HCT116 (cell line): ENCODE results near the gene GPAM. TPM values are rescaled to one million over a fixed set of nuclear protein-coding genes. Genes with fewer than 3 reads are reported as not detected.

Experiments
- ATAC-seq: fragments of 200-7000 bp; cut with Tn5 transposase; 2 replicates; pipeline ENCODE4 v1.9.1; 2020; ENCODE audit warnings: mild to moderate bottlenecking, moderate library complexity
- BruUV-seq: library from RNA; stranded (reverse); fragments of 400-500 nt; replicated peaks from 2 replicates; lab custom pipeline; 2021; lab: Mats Ljungman, UMichigan
- CTCF ChIA-PET: fragments of 300-600 bp; sonication (Branson Sonifier 250); formaldehyde crosslinking; loops from one replicate; lab custom pipeline; 2021; ENCODE audit warnings: antibody characterized with exemption; lab: Charles Lee
- POLR2A ChIA-PET: fragments of 300-600, 350-600 bp; sonication (Branson Sonifier 250); formaldehyde crosslinking; loops from one replicate; lab custom pipeline; 2021; ENCODE audit warnings: antibody characterized with exemption; lab: Charles Lee
- RAD21 ChIA-PET, 2 experiments: fragments of 300-600 bp; sonication (Branson Sonifier 250); formaldehyde crosslinking; loops; one replicate each; lab custom pipeline; 2023; ENCODE audit warnings: low total read pairs in 2 of 2; ENCODE audit not compliant: uncharacterized antibody in 2 of 2, unreplicated experiment in 2 of 2, low non-redundant PET in 1 of 2; lab: Charles Lee
- DNase-seq: peaks from one replicate; pipeline ENCODE4 v3.0.0-alpha.2; 2010; ENCODE audit warnings: low read depth, low spot score
- H2AFZ ChIP-seq: fragments of 200-600 bp; shearing (Covaris generic), sonication (generic); 2 replicates; pipeline ENCODE4 v1.6.1; 2017; ENCODE audit warnings: low read depth, mixed run types, mixed read lengths, antibody characterized with exemption, low read length; ENCODE audit not compliant: poor library complexity, severe bottlenecking
- H3K27ac ChIP-seq: 2 replicates; pipeline ENCODE4 v1.5.1; 2012; ENCODE audit warnings: low read depth, low read length
- H3K27me3 ChIP-seq: fragments of 200-600 bp; sonication (generic); 2 replicates; pipeline ENCODE4 v1.6.1; 2016; ENCODE audit warnings: mixed run types, low read length, mixed read lengths; ENCODE audit not compliant: insufficient read depth
- H3K36me3 ChIP-seq, 2 experiments: fragments of 200-500 bp in 1 of 2; fragments of 200-600 bp in 1 of 2; sonication (Bioruptor generic) in 1 of 2; sonication (generic) in 1 of 2; 2 replicates each; pipeline versions ENCODE4 v1.5.1 to v1.6.1; 2014 to 2016; ENCODE audit warnings: low read length in 2 of 2, inconsistent platforms in 1 of 2, mixed read lengths in 1 of 2, mixed run types in 1 of 2; ENCODE audit not compliant: insufficient read depth in 2 of 2, control insufficient read depth in 1 of 2
- H3K4me1 ChIP-seq, 2 experiments: fragments of 200-600 bp in 1 of 2; sonication (generic) in 1 of 2; 2 replicates each; pipeline versions ENCODE4 v1.5.1 to v1.6.1; 2012 to 2017; ENCODE audit warnings: low read length in 2 of 2, inconsistent platforms in 1 of 2, mild to moderate bottlenecking in 1 of 2, mixed read lengths in 1 of 2, mixed run types in 1 of 2, moderate library complexity in 1 of 2; ENCODE audit not compliant: insufficient read depth in 2 of 2, control insufficient read depth in 1 of 2
- H3K4me2 ChIP-seq: fragments of 200-600 bp; sonication (generic); 2 replicates; pipeline ENCODE4 v1.6.1; 2017; ENCODE audit warnings: mixed run types, low read length, mixed read lengths
- H3K4me3 ChIP-seq, 2 experiments: fragments of 200-600 bp in 1 of 2; sonication (generic) in 1 of 2; replicated peaks in 1 of 2; 2 replicates each; pipeline ENCODE4 v1.5.1; 2011 to 2016; ENCODE audit warnings: low read length in 2 of 2, control low read depth in 1 of 2, low read depth in 1 of 2, mild to moderate bottlenecking in 1 of 2, mixed read lengths in 1 of 2, mixed run types in 1 of 2
- H3K79me2 ChIP-seq: fragments of 200-600 bp; sonication (generic); 2 replicates; pipeline ENCODE4 v1.6.1; 2017; ENCODE audit warnings: mild to moderate bottlenecking, mixed run types, low read length, moderate library complexity, mixed read lengths; ENCODE audit not compliant: insufficient read depth
- H3K9ac ChIP-seq: fragments of 200-600 bp; sonication (generic); 2 replicates; pipeline ENCODE4 v1.6.1; 2016; ENCODE audit warnings: low read length, mixed read lengths
- H3K9me2 ChIP-seq: fragments of 200-600 bp; sonication (generic), shearing (Covaris generic); 2 replicates; pipeline ENCODE4 v1.6.1; 2017; ENCODE audit warnings: mixed run types, mild to moderate bottlenecking, moderate library complexity; ENCODE audit not compliant: insufficient read depth
- H3K9me3 ChIP-seq, 2 experiments: fragments of 200-500 bp in 1 of 2; fragments of 200-600 bp in 1 of 2; sonication (Bioruptor generic) in 1 of 2; sonication (generic) in 1 of 2; 2 replicates each; pipeline ENCODE4 v1.6.1; 2014 to 2017; ENCODE audit warnings: low read length in 2 of 2, mixed read lengths in 2 of 2, inconsistent platforms in 1 of 2, low read depth in 1 of 2, mild to moderate bottlenecking in 1 of 2, mixed run types in 1 of 2, moderate library complexity in 1 of 2; ENCODE audit not compliant: control insufficient read depth in 1 of 2, insufficient read depth in 1 of 2
- H4K20me1 ChIP-seq: fragments of 200-600 bp; sonication (generic), shearing (Covaris generic); 2 replicates; pipeline ENCODE4 v1.6.1; 2017; ENCODE audit warnings: mixed run types, mild to moderate bottlenecking, moderate library complexity; ENCODE audit not compliant: insufficient read depth
- ATF3 ChIP-seq: IDR thresholded peaks from 2 replicates; pipeline ENCODE4 v1.6.1; 2012
- CEBPB ChIP-seq: IDR thresholded peaks from 2 replicates; pipeline ENCODE4 v1.6.1; 2012; ENCODE audit warnings: low read depth
- CTCF ChIP-seq, 3 experiments: fragments of 200-600 bp in 1 of 3; sonication (generic) in 1 of 3; IDR thresholded peaks in 2 of 3; conservative IDR thresholded peaks in 1 of 3; 2 replicates each; pipeline ENCODE4 v1.5.1; 2012 to 2017; ENCODE audit warnings: low read depth in 2 of 3, low read length in 2 of 3, antibody characterized with exemption in 1 of 3, borderline replicate concordance in 1 of 3, control low read depth in 1 of 3, mild to moderate bottlenecking in 1 of 3, mixed read lengths in 1 of 3, mixed run types in 1 of 3, moderate library complexity in 1 of 3; ENCODE audit not compliant: insufficient read depth in 1 of 3
- ELF1 ChIP-seq: IDR thresholded peaks from 2 replicates; pipeline ENCODE4 v1.6.1; 2012; ENCODE audit warnings: low read depth, borderline replicate concordance
- EZH2phosphoT487 ChIP-seq: fragments of 200-600 bp; IDR thresholded peaks from 2 replicates; pipeline ENCODE4 v1.6.1; 2018; ENCODE audit warnings: antibody characterized with exemption, borderline replicate concordance
- FOSL1 ChIP-seq: IDR thresholded peaks from 2 replicates; pipeline ENCODE4 v1.6.1; 2012; ENCODE audit warnings: low read depth
- SRF ChIP-seq: IDR thresholded peaks from 2 replicates; pipeline ENCODE4 v1.6.1; 2012; ENCODE audit warnings: low read depth
- intact Hi-C: fragments of 100-400 bp; cut with micrococcal nuclease; formaldehyde crosslinking; loops from 2 replicates; pipeline ENCODE4 v1.10.0; 2022
- total RNA-seq: library from RNA; stranded (reverse); gene quantifications from one replicate; pipeline ENCODE4 v1.2.1, GENCODE V29; 2021; ENCODE audit not compliant: unreplicated experiment
- TF ChIP-seq, protein P1 (sequence below): IDR thresholded peaks from 2 replicates; pipeline ENCODE4 v1.6.1; 2012

GPAM gene
- total RNA-seq, 1 experiment from 2014 or later: 19.3 TPM

DNA sequence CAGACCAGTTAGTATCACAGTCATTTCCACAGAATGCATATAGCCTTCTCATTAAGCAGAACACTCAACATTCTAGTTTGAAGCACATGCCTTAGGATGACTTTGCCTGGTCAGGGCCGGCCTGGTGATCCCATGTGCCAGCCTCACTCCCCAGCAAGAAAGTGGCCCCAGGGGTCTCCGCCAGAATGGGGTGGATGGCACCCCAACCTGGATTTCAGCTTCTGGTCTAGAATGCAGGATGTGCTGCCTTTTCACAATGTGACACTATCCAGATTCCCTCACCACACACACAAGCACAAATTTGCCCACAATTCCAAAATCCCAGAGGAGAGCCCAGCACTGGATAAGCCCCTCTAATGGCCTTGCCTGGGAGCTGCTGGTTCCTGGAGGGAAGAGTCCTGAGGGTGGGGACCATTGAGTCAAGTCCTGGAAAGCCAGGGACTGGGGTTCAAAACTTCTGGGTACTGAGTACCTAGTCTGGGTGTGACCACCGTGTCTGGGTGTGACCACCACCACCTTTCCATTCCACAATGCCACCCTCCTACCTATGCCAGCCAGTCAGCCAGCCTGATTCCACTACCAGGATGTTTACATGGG lies 41.5 kb upstream of the GPAM start:
- no TSS peak for BruUV-seq
- H3K36me3 ChIP-seq: no peaks in the 10 kb centered on the region
- POLR2A ChIA-PET: no interaction called here
- intact Hi-C loops: no loop called here
- H3K79me2 ChIP-seq: no peaks in the 10 kb centered on the region
- no peaks in the 10 kb centered on the region for H4K20me1 ChIP-seq
- DNase-seq (no peak), ATAC-seq (no peak)
- H3K4me1 ChIP-seq: no peaks in the 10 kb centered on the region
- no peak for TF ChIP-seq FOSL1
- TF ChIP-seq, protein P1, sequence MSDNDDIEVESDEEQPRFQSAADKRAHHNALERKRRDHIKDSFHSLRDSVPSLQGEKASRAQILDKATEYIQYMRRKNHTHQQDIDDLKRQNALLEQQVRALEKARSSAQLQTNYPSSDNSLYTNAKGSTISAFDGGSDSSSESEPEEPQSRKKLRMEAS: no peak
- no peak for TF ChIP-seq SRF
- H3K9me3 ChIP-seq: peaks cover 0 to 5% of the 10 kb centered on the region in 2 experiments; a peak in 1 of 4 replicates
- CTCF ChIA-PET: no interaction called here
- H2AFZ ChIP-seq: no peak overlapping the region
- RAD21 ChIA-PET: no interaction called here
- H3K9me2 ChIP-seq: no peaks in the 10 kb centered on the region
- H3K4me2 ChIP-seq: no peak overlapping the region
- H3K9ac ChIP-seq: no peak overlapping the region
- no peak overlapping the region for H3K27ac ChIP-seq
- no peak overlapping the region for H3K4me3 ChIP-seq
- H3K27me3 ChIP-seq: no peaks in the 10 kb centered on the region

- Histone ChIP-seq H3K4me1 (no peaks in the 10 kb centered on the region), H3K9me3 (peaks cover 0 to 5% of the 10 kb centered on the region in 2 experiments; a peak in 1 of 4 replicates), H4K20me1 (no peaks in the 10 kb centered on the region), H3K9me2 (no peaks in the 10 kb centered on the region), H3K27ac (no peak overlapping the region)
- ChIA-PET POLR2A (no interaction called here), RAD21 (no interaction called here)
- ATAC-seq: no peak
- TF ChIP-seq ATF3 (no peak), EZH2phosphoT487 (no peak), ELF1 (no peak), CEBPB (no peak), SRF (no peak), CTCF (IDR thresholded peaks at IDR 0.05 in 2 of 3, conservative IDR thresholded peaks at IDR 0.05 in 1 of 3; ENCODE audit: borderline replicate concordance in 1 of 3, insufficient read depth in 1 of 3, low read depth in 2 of 3, low read length in 2 of 3) (no peak)
- TF ChIP-seq, all 23 proteins: peak for 0
- Histone ChIP-seq H3K4me2 (no peak overlapping the region), H2AFZ (no peak overlapping the region), H3K27me3 (no peaks in the 10 kb centered on the region), H3K4me3 (no peak overlapping the region), H3K79me2 (no peaks in the 10 kb centered on the region), H3K36me3 (no peaks in the 10 kb centered on the region), H3K9ac (no peak overlapping the region)
- DNase-seq: no peak
- BruUV-seq: no TSS peak
- CTCF ChIA-PET: no interaction called here
- intact Hi-C loops: no loop called here
Observed at GRCh38 chr10:112223725-112224124, 40.2 kb upstream of the GPAM start.
